ENCODE results near the gene TNFRSF8.

DNA sequence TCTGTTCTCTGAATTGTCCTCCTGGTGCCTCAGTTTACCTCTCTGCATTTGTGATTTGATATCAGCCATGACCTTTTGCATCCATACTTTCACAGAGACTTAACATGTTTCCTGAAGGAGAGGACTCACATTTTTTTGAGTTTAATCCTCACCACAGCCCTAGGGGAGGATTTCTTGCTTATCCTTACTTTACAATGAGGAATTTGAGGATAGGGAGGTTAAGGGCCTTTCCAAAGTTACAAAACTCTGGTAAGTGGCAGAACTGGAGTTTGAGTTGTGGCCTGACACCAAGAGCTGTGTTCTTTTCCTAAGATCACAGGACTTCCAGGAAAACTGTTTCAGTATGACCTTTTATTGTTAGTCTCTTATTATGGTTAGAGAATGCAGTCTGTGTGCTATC is 34.2 kb downstream of the TNFRSF8 start:
- TF ChIP-seq, protein P1, sequence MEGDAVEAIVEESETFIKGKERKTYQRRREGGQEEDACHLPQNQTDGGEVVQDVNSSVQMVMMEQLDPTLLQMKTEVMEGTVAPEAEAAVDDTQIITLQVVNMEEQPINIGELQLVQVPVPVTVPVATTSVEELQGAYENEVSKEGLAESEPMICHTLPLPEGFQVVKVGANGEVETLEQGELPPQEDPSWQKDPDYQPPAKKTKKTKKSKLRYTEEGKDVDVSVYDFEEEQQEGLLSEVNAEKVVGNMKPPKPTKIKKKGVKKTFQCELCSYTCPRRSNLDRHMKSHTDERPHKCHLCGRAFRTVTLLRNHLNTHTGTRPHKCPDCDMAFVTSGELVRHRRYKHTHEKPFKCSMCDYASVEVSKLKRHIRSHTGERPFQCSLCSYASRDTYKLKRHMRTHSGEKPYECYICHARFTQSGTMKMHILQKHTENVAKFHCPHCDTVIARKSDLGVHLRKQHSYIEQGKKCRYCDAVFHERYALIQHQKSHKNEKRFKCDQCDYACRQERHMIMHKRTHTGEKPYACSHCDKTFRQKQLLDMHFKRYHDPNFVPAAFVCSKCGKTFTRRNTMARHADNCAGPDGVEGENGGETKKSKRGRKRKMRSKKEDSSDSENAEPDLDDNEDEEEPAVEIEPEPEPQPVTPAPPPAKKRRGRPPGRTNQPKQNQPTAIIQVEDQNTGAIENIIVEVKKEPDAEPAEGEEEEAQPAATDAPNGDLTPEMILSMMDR (IDR thresholded peaks at IDR 0.05), result no peak
- no peak for TF ChIP-seq POLR2A (IDR thresholded peaks at IDR 0.05)
